GM19467 (cell line): ENCODE results near the gene TRAF1.

Experiments
- ATAC-seq: cut with Tn5 transposase; IDR thresholded peaks from one replicate; pipeline ENCODE4 v1.9.1; 2021; ENCODE audit warnings: mild to moderate bottlenecking, moderate library complexity; ENCODE audit not compliant: unreplicated experiment

Gene TRAF1

DNA sequence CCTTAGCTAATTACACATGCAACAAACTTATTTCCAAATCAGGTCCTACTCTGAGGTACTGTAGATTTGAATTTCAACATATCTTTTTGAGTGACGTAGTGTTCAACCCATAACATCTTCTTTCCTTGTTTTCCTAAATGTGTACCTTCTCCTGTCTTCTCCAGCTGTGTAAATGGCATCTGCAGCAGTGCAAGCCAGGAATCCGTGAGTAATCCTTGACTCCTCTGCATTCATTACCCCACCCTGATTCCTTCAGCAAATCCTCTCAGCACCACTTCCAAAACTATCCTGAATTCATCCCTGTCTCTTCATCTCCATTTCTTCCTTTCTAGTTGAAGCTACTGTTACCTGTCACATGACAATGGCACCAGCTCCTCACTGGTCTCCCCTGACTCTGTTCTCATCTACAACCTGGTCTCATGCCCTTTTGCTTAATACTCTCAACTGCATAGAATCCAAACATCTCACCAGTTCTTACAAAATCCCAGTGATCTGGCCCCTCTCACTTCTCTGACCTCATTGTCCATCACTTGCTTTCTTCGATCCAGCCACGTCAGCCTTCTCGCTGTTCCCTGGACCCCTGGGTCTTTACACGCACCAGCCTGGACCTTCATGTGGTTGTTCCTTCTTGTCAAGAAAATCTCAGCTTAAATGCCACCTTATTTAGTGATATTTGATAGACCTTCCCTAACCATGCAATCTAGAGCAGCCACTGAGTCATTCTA lies 14.6 kb upstream of the TRAF1 start:
- ATAC-seq = no peak

DNA sequence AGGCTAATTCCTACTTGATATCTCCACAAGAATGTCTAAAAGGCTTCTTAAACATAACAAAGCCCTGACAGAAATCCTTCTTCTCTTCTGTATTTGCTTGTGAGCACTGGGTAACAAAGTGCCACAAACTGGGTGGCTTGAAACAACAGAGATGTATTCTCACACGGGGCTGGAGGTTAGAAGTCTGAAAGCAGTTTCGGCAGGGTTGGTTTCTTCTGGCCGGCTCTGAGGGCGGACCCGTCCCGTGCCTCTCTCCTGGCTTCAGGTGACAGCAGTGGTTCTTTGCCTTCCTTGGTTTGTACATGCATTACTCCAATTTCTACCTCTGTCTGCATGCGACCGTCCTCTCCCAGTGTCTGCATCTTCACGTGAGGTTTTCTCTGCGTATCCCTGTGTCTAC lies 14.0 kb upstream of the TRAF1 start:
- no peak for ATAC-seq

DNA sequence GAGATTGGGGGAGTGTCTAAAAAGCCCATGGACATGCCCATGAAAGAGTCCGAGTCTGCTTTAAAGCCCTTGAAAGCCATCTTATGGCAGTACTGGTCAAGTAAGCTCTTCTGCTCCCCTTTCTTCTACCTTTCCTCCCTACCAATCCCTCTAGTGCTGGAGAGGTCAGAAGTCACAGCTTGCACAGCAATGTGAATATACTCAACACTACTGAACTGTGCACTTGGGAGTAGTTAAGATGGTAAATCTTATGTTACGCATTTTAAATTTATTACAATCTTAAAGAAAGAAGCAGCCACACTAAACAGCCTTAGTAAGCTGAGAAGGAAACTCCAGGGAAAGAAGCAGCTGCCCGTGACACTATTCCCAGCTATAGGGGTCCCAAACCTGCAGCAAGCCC lies 12.3 kb upstream of the TRAF1 start:
- ATAC-seq = no peak

DNA sequence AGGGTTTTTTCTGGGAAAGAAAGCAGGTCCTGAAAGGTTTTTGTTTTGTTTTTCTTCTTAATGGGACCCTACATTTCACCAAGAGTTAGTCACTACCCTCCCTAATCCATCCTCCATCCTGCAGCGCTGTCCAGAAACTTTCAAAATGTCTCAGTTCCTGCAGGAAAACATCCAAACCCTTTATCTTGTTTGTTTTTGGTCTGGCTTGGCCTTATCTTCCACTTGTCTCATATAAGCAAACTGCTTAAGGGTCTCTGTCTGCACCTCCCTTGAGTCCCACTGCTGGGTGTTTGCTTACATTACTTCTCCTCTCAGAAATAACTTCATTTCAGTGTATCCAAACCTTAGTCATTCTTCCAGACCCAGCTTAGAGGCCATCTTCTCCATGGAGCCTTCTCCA lies 11.0 kb upstream of the TRAF1 start:
- ATAC-seq = no peak

DNA sequence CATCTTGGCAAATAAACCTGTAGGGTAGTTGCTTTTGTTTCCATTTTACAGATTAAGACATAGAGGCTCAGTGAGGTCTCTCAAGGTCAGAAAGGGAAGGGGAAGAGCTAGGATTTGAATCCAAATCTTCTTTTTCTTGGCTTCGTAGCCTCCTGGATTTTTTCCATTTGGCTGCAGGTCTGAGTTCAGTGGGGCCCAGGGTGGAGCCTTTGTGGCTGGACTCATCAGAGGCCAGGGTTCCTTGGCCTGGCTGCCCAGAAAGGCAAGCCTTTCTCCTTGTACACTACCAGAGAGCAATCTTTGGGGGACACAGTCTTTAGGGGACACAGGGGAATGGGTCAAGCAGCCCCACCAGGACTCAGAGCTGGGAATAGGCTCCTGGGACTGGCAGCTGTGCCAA lies 10.5 kb upstream of the TRAF1 start:
- no peak for ATAC-seq

GRCh38 chr9:120936764-120937122 lies 10.1 kb upstream of the TRAF1 start:
- no peak for ATAC-seq

GRCh38 chr9:120936011-120936763 lies 9.6 kb upstream of the TRAF1 start:
- ATAC-seq = peak; percentile 37

DNA sequence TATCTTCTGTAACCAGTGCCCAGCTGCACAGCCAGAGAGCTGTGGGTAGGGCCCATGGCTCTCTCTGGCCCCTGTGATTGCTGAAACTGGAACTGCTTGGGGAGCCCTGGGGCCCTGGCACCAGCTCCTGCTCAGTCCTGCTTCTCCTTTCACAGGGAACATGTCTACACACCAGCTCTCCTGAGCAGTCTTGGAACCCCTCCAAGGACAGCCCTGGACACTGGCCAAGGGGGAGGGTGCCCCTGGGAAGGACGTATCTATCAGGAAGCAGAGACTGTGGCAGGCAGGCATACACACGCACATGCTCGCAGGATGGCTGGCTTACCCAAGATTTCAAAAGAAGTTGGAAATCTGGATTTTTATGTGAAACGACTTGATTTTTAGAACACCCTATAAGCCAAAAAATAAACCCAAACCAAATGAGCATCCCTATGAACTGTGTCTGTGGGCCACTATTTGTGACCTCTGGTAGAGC lies 8.8 kb upstream of the TRAF1 start:
- no peak for ATAC-seq

DNA sequence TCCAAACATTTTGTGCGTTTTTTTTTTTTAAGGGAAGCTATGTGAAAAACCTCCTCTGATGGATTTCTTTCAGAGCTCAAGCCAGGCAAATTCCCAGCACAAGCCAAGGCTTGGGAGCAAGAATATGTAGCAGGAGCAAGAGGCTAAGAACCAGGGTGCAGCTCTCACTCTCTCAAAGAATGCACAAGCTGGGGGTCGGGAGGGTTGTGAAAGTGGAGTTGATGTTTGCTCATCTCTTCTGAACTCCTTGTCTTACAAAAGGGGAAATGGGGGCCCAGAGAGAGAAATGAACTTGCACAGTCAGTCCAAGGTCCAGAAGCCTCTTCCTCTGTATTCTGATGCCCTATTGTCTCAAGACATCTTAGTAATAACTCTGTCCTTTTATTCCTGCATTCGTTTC lies 7.7 kb upstream of the TRAF1 start:
- no peak for ATAC-seq

GRCh38 chr9:120933310-120934055 lies 6.9 kb upstream of the TRAF1 start:
- no peak for ATAC-seq

- no peak for ATAC-seq
Observed at GRCh38 chr9:120932086-120932823, 5.7 kb upstream of the TRAF1 start.

GRCh38 chr9:120931231-120932085 lies 4.9 kb upstream of the TRAF1 start:
- ATAC-seq = peak; percentile 45

- no peak for ATAC-seq
Observed at GRCh38 chr9:120929229-120929791, 2.7 kb upstream of the TRAF1 start.

DNA sequence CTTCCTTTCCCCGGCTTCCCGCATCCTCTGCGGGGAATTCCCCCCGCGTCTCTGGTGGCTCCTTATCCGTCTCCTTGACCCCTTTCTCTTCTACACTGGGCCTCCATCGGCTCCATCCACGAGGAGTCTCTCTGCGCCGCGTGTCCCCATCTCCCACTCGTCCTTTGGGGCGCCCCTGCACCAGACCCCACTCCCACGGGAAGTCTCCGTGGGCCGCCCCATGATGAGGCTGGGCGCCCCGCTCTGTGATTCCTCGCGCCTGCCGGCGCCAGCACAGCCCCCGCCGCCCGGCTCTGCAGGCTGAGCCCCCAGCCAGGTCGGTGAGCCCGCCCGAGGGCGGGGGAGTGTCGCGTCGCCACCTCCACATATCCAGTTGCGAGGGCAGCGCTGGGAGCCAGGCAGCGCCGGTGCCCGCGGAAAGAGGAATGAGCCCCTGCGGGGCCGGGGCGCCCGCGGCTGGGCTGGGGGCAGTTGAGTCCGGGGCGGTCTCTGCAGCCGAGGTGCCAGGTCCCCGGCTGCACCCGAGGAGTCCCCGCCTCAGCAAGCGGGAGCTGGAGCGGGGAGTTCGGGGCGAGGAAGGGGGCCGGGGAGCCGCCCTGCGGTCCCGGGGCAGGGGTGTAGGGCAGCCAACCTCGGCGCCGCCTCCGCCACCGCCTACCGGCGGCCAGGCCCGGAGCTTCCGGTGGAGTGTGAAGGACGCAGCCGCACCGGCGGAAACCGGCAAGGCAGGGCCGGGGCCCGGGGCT lies 2.1 kb upstream of the TRAF1 start:
- peak; percentile 35 for ATAC-seq

- no peak for ATAC-seq
Observed at GRCh38 chr9:120928015-120928482, 1.5 kb upstream of the TRAF1 start.

DNA sequence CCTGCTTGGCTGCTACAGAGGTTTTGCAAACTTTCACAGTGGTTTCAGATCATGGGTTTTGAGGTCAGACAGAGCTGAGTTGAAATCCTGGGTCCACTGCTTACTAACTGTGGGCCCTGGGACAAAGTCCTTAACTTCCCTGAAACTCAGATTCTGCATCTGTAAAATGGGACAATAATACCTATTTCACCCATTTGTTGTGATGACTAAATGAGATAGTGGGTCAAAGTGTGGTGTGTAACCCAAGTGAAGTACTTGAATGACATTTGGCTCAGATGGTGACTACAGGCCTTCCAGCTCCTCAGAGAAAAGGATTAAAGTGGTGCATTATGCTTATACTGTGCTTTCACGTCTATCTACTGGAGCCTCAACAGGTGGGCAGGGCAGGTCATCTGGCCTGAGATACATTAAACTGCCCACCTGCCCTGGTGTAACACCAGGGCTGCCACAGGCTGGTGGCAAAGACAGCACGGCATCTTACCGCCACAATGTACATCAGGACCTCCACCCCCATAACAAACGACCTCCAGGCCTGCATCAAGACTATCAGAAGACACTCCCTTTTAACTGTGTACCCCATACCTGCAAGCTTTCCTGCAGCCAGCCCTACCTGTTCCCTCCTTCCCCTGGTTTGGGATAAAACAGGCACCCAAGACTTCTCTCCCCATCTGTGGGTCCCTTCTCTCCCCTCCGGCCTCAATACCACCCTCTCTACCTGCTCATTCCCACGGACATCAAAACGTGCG lies 846 bp upstream of the TRAF1 start:
- ATAC-seq = no peak

- peak; percentile 31 for ATAC-seq
Observed at GRCh38 chr9:120925535-120926396, 830 bp downstream of the TRAF1 start.
